GM12873 (cell line): ENCODE data around the gene FBXO28.

Source experiments
- CTCF ChIP-seq: IDR thresholded peaks from 2 replicates; pipeline ENCODE4 v1.5.1; 2012; ENCODE audit warnings: low read depth, mild to moderate bottlenecking, moderate library complexity, low read length, control low read depth; ENCODE audit not compliant: insufficient read depth; ENCODE audit errors: missing control alignments

Gene FBXO28

DNA sequence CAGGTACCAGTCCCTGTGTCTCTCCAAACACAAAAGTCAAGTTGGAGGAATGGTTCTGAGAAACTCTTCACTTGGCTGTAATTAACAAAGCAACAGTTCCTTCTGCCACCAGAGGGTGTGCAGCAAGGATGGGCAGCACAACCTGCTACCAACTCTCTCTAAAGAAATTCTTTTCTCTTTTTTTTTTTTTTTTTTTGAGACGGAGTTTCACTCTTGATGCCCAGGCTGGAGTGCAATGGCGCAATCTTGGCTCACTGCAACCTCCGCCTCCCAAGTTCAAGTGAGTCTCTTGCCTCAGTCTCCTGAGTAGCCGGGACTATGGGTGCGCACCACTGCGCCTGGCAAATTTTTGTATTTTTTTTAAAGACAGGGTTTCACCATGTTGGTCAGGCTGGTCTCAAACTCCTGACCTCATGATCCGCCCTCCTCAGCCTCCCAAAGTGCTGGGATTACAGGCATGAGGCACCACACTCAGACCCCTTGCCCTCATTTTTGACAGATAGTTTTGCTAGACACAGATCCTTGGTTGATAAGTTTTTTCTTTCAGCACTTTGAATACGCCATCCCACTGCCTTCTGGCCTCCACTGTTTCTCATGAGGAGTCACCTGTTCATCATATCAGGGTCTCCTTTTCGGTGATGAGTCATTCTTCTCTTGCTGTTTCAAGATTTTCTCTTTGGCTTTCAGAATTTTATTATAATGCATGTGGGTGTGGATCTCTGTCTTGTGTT, 57.0 kb downstream of the FBXO28 start:
- TF ChIP-seq CTCF: peak; percentile 51

DNA sequence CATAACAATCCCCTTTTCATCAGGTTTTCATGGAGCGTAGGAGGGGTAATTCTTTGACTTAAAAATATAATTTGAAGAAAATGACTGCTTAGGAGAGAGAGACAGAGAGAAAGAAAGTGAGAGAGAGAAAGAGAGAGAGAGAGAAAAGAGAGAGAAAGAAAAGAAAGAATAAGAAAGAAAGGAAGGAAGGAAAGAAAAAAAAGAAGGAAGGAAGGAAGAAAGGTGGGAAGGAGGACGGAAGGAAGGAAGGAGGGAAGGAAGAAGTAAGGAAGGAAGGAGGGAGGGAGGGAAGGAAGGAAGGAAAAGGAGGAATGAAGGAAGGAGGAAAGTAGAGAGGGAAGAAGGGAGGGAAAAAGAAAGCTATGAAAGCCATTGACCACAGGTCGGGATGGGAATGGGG, 58.3 kb downstream of the FBXO28 start:
- no peak for TF ChIP-seq CTCF

- no peak for TF ChIP-seq CTCF
Measured at GRCh38 chr1:224173523-224173922, 59.6 kb downstream of the FBXO28 start.

DNA sequence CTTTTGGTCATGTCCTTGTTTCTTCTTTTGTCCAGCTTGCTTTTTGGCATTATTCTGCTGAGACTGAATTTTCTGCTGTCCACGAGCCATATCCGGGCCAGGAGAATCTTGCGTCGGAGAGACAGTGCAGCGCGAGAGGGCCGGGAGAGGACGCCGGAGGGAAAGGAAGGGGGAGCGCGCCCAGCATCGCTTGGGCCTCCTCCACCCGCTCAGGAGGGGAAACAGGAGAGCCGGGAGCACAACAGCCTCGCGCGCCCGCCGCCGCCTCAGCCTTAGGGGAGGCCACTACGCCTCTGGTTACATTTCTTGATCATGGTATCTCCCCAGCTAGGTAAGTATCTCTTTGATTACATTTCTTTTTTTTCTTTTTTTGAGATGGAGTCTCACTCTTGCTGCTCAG, 61.7 kb downstream of the FBXO28 start:
- TF ChIP-seq CTCF: no peak

GRCh38 chr1:224177356-224177999, 63.6 kb downstream of the FBXO28 start:
- TF ChIP-seq CTCF: no peak

DNA sequence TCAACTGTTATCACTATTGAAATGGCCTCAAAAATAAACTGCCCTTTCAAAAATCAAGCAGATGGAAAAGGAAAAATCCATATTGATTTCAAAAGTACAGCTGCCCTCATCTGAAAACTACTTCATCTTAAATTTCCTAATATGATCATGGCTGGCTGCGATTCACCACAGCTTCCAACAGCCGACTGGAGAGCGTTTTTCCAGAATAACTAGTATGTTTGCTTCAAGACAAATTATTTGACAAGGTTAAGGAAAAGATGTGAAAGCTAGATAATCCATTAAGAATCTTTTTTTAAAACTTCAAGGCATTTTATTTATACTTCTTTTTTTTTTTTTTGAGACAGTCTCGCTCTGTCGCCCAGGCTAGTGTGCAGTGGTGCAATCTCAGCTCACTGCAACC, 65.0 kb downstream of the FBXO28 start:
- TF ChIP-seq CTCF: no peak

GRCh38 chr1:224180783-224181452, 67.0 kb downstream of the FBXO28 start:
- TF ChIP-seq CTCF: no peak
